Right atrium auricular region (tissue), 2 donors: ENCODE results near the gene BAIAP2. TPM values are rescaled to one million over a fixed set of nuclear protein-coding genes. Genes with fewer than 3 reads are reported as not detected.
"Not testable (repeated sequence)": the region's sequence is repeated elsewhere in the genome, so short reads cannot be mapped to it uniquely, and the experiment has no call there.

Experiments
- DNase-seq: peaks from one replicate; pipeline ENCODE4 v3.0.0-alpha.2; 2019; ENCODE audit warnings: low spot score
- H3K27ac ChIP-seq, 2 donors: fragments of 200-600 bp; sonication (generic); 1 replicate in 1 of 2; 2 replicates in 1 of 2; pipeline ENCODE4 v1.5.1; 2016 to 2019
- H3K27me3 ChIP-seq, 2 donors: fragments of 200-600 bp; sonication (generic); one replicate each; pipeline versions ENCODE4 v1.5.1 to v1.6.0; 2017 to 2019
- H3K36me3 ChIP-seq: fragments of 200-600 bp; sonication (generic); one replicate; pipeline ENCODE4 v1.5.1; 2016
- H3K4me1 ChIP-seq, 2 donors: fragments of 200-600 bp; sonication (generic); one replicate each; pipeline versions ENCODE4 v1.5.1 to v1.6.0; 2017 to 2019
- H3K4me3 ChIP-seq, 2 donors: fragments of 200-600 bp; sonication (generic); 1 replicate in 1 of 2; 2 replicates in 1 of 2; pipeline ENCODE4 v1.5.1; 2017 to 2019; ENCODE audit warnings: mild to moderate bottlenecking in 1 of 2, moderate library complexity in 1 of 2
- H3K9me3 ChIP-seq, 2 donors: fragments of 200-600 bp; sonication (generic); one replicate each; pipeline ENCODE4 v1.5.1; 2019
- CTCF ChIP-seq, 2 donors: fragments of 200-600 bp; sonication (generic); IDR thresholded peaks; one replicate each; pipeline ENCODE4 v1.5.1; 2019; ENCODE audit warnings: antibody characterized with exemption in 2 of 2
- total RNA-seq, 2 donors: library from RNA; depleted of rRNA; stranded (reverse); fragments of >200 nt; gene quantifications; one replicate each; pipeline ENCODE4 v1.1.0, GENCODE V29; 2016

The BAIAP2 gene
- total RNA-seq, 2 donors from 2014 or later = 27.9 to 36.5 TPM

GRCh38 chr17:81027591-81028505 lies 7.1 kb upstream of the BAIAP2 start:
- no peaks in the 10 kb centered on the region for H3K9me3 ChIP-seq
- H3K4me3 ChIP-seq = no peak overlapping the region
- peaks cover 0 to 34% of the 10 kb centered on the region in 2 donors for H3K4me1 ChIP-seq
- H3K36me3 ChIP-seq = no peaks in the 10 kb centered on the region
- no peak overlapping the region for H3K27ac ChIP-seq
- peaks cover 0 to 3% of the 10 kb centered on the region in 2 donors for H3K27me3 ChIP-seq
- no peak for TF ChIP-seq CTCF (IDR thresholded peaks at IDR 0.05)
- no peak for DNase-seq

- no peak for TF ChIP-seq CTCF (IDR thresholded peaks at IDR 0.05)
- no peak for DNase-seq
- no peaks in the 10 kb centered on the region for H3K9me3 ChIP-seq
- peaks cover 0 to 3% of the 10 kb centered on the region in 2 donors for H3K27me3 ChIP-seq
- no peak overlapping the region for H3K4me3 ChIP-seq
- no peak overlapping the region for H3K27ac ChIP-seq
- H3K36me3 ChIP-seq = no peaks in the 10 kb centered on the region
- peaks cover 0 to 37% of the 10 kb centered on the region in 2 donors for H3K4me1 ChIP-seq
Measured at GRCh38 chr17:81028506-81028858, 6.5 kb upstream of the BAIAP2 start.

- no peak for DNase-seq
- Histone ChIP-seq H3K27ac (no peak overlapping the region), H3K4me1 (peaks cover 0 to 37% of the 10 kb centered on the region in 2 donors), H3K27me3 (peaks cover 0 to 3% of the 10 kb centered on the region in 2 donors), H3K9me3 (no peaks in the 10 kb centered on the region), H3K4me3 (no peak overlapping the region), H3K36me3 (no peaks in the 10 kb centered on the region)
- no peak for TF ChIP-seq CTCF (IDR thresholded peaks at IDR 0.05)
Measured at GRCh38 chr17:81029859-81030258, 5.1 kb upstream of the BAIAP2 start.

- peak overlapping the region; percentile 73 to 83 for H3K27ac ChIP-seq
- not testable (repeated sequence) for H3K36me3 ChIP-seq, DNase-seq, H3K9me3 ChIP-seq, H3K27me3 ChIP-seq, H3K4me3 ChIP-seq
- H3K4me1 ChIP-seq = peaks cover 0 to 37% of the 10 kb centered on the region in 2 donors
Measured at GRCh38 chr17:81030312-81030711, 4.6 kb upstream of the BAIAP2 start.

- Histone ChIP-seq H3K4me1 (peaks cover 0 to 38% of the 10 kb centered on the region in 2 donors), H3K27ac (peak overlapping the region; percentile 73 to 83), H3K4me3 (no peak overlapping the region), H3K9me3 (no peaks in the 10 kb centered on the region), H3K36me3 (no peaks in the 10 kb centered on the region), H3K27me3 (peaks cover 0 to 3% of the 10 kb centered on the region in 2 donors)
- no peak for TF ChIP-seq CTCF (IDR thresholded peaks at IDR 0.05)
- DNase-seq = no peak
Measured at GRCh38 chr17:81030741-81031565, 4.0 kb upstream of the BAIAP2 start.
